Measurements from ENCODE around the gene KIAA0232. TPM values are rescaled to one million over a fixed set of nuclear protein-coding genes. Genes with fewer than 3 reads are reported as not detected.

Gene KIAA0232
- total and polyA plus RNA-seq, 10 of the 15 experiments (the other 5 are each of a cell fraction or from before 2014, with no cell fraction given), result 2.8 to 15.1 (median 10.8) TPM

- in situ Hi-C loops (cut with MboI), result no loop called here
- SMC1A ChIA-PET (ENCODE audit: uncharacterized antibody, unreplicated experiment), result no interaction called here
- Histone ChIP-seq H3K36me3 (ENCODE audit: control insufficient read depth in 2 of 2, insufficient read depth in 2 of 2, low read length in 1 of 2) (no peaks in the 10 kb centered on the region), H3K4me3 (no peak overlapping the region), H3K4me2 (ENCODE audit: control insufficient read depth, insufficient read depth) (no peak overlapping the region), H2AFZ (ENCODE audit: control insufficient read depth, low read depth, low read length) (no peak overlapping the region), H3K27me3 (replicated peaks in 1 of 2; ENCODE audit: control insufficient read depth in 2 of 2, insufficient read depth in 2 of 2, low read length in 1 of 2) (no peaks in the 10 kb centered on the region; a peak in 1 of 4 replicates), H3K79me2 (ENCODE audit: control insufficient read depth, insufficient read depth, low read length) (no peaks in the 10 kb centered on the region), H3K9ac (ENCODE audit: control insufficient read depth, insufficient read depth, low read length) (no peak overlapping the region), H3K9me3 (replicated peaks; ENCODE audit: control insufficient read depth, insufficient read depth, low read length) (no peaks in the 10 kb centered on the region), H3K4me1 (ENCODE audit: control insufficient read depth, insufficient read depth, low read length) (no peaks in the 10 kb centered on the region), H4K20me1 (ENCODE audit: control insufficient read depth, insufficient read depth) (no peaks in the 10 kb centered on the region), H3K27ac (ENCODE audit: control insufficient read depth, insufficient read depth) (no peak overlapping the region)
- POLR2A ChIA-PET, result interaction anchor here (0.6 kb wide), 1 partner anchor 32 kb away, joined by 7 read pairs; no protein-coding TSS in a partner anchor
- FAIRE-seq (no peak), DNase-seq (ENCODE audit: low read depth, low spot score) (no peak), ATAC-seq (no peak)
- CTCF ChIA-PET, result no interaction called here
- intact Hi-C loops (cut with micrococcal nuclease; ENCODE audit: unreplicated experiment), result no loop called here
- no TSS peak for BruUV-seq (replicated peaks)
- RAD21 ChIA-PET (ENCODE audit: unreplicated experiment), result no interaction called here
- WGBS (ENCODE audit: insufficient coverage, insufficient replicate concordance, low lambda C conversion rate, missing lambda C conversion rate), result 66% methylated on average over 6 of the region's 6 CpGs
- TF ChIP-seq PRDM15 (CRISPR knock-in tag; IDR thresholded peaks at IDR 0.05) (no peak), ETV6 (conservative IDR thresholded peaks at IDR 0.05 in 1 of 2, IDR thresholded peaks at IDR 0.05 in 1 of 2; ENCODE audit: borderline replicate concordance in 1 of 2, low read depth in 1 of 2) (no peak), IRF3 (IDR thresholded peaks at IDR 0.05) (no peak), SIN3A (IDR thresholded peaks at IDR 0.05; ENCODE audit: low read depth, low read length) (no peak), SREBF1 (IDR thresholded peaks at IDR 0.05; ENCODE audit: low read length) (no peak), TAF1 (IDR thresholded peaks at IDR 0.05; ENCODE audit: borderline replicate concordance, low read depth, low read length) (no peak), ATF7 (IDR thresholded peaks at IDR 0.05; ENCODE audit: low read depth) (no peak), ATF2 (IDR thresholded peaks at IDR 0.05; ENCODE audit: low read length) (no peak)
- TF ChIP-seq, protein P1, sequence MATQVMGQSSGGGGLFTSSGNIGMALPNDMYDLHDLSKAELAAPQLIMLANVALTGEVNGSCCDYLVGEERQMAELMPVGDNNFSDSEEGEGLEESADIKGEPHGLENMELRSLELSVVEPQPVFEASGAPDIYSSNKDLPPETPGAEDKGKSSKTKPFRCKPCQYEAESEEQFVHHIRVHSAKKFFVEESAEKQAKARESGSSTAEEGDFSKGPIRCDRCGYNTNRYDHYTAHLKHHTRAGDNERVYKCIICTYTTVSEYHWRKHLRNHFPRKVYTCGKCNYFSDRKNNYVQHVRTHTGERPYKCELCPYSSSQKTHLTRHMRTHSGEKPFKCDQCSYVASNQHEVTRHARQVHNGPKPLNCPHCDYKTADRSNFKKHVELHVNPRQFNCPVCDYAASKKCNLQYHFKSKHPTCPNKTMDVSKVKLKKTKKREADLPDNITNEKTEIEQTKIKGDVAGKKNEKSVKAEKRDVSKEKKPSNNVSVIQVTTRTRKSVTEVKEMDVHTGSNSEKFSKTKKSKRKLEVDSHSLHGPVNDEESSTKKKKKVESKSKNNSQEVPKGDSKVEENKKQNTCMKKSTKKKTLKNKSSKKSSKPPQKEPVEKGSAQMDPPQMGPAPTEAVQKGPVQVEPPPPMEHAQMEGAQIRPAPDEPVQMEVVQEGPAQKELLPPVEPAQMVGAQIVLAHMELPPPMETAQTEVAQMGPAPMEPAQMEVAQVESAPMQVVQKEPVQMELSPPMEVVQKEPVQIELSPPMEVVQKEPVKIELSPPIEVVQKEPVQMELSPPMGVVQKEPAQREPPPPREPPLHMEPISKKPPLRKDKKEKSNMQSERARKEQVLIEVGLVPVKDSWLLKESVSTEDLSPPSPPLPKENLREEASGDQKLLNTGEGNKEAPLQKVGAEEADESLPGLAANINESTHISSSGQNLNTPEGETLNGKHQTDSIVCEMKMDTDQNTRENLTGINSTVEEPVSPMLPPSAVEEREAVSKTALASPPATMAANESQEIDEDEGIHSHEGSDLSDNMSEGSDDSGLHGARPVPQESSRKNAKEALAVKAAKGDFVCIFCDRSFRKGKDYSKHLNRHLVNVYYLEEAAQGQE (IDR thresholded peaks at IDR 0.05; ENCODE audit: low read depth, low read length), result no peak
- TF ChIP-seq, protein P2, sequence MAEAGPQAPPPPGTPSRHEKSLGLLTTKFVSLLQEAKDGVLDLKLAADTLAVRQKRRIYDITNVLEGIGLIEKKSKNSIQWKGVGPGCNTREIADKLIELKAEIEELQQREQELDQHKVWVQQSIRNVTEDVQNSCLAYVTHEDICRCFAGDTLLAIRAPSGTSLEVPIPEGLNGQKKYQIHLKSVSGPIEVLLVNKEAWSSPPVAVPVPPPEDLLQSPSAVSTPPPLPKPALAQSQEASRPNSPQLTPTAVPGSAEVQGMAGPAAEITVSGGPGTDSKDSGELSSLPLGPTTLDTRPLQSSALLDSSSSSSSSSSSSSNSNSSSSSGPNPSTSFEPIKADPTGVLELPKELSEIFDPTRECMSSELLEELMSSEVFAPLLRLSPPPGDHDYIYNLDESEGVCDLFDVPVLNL (IDR thresholded peaks at IDR 0.05; ENCODE audit: low read depth, low read length), result no peak
- TF ChIP-seq, protein P3, sequence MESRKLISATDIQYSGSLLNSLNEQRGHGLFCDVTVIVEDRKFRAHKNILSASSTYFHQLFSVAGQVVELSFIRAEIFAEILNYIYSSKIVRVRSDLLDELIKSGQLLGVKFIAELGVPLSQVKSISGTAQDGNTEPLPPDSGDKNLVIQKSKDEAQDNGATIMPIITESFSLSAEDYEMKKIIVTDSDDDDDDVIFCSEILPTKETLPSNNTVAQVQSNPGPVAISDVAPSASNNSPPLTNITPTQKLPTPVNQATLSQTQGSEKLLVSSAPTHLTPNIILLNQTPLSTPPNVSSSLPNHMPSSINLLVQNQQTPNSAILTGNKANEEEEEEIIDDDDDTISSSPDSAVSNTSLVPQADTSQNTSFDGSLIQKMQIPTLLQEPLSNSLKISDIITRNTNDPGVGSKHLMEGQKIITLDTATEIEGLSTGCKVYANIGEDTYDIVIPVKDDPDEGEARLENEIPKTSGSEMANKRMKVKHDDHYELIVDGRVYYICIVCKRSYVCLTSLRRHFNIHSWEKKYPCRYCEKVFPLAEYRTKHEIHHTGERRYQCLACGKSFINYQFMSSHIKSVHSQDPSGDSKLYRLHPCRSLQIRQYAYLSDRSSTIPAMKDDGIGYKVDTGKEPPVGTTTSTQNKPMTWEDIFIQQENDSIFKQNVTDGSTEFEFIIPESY (IDR thresholded peaks at IDR 0.05), result no peak
Measured at GRCh38 chr4:6752486-6752829, 30.1 kb upstream of the KIAA0232 start.

Measured in GM12878 (cell line).